Inflammatory macrophage (primary cell): ENCODE data around the gene OR5B12.
"Not testable (repeated sequence)": the region's sequence is repeated elsewhere in the genome, so short reads cannot be mapped to it uniquely, and the experiment has no call there.

Source experiments
- DNase-seq, 2 donors: peaks; one replicate each; pipeline ENCODE4 v3.0.0-alpha.2; 2020 to 2022
- total RNA-seq, 18 experiments: gene quantifications; one replicate each; lab custom pipeline; 2026; ENCODE audit warnings: mixed read lengths in 6 of 18, inconsistent platforms in 2 of 18; lab: John Stamatoyannopoulos, UW

OR5B12 gene
- 0 to 0.07 (median 0) reads per million in 18 experiments for total RNA-seq

DNA sequence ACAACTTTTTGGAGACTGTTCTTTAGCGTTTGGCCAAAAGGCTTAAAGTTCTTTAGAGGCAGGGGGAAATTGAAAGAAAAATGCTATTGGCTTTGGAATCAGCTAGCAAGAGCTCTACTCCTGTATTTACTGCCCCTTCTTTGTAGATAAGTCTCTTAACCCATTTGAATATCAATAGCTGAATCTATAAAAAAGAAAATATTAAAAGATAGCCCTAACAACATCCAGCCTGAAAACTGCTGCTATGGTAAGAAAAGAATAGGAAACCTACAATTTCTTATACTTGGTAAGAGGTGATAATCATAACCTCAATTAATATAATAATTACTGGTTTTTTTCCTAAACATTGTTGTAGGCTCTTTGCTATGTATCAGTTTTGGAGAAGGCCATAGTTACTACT is at the start of gene OR5B12:
OR5B12 (minus strand) TSS at position 101 of the 400 bp plus-strand sequence. CDS start 2,085 bp downstream, outside the sequence.
- no peak for DNase-seq

DNA sequence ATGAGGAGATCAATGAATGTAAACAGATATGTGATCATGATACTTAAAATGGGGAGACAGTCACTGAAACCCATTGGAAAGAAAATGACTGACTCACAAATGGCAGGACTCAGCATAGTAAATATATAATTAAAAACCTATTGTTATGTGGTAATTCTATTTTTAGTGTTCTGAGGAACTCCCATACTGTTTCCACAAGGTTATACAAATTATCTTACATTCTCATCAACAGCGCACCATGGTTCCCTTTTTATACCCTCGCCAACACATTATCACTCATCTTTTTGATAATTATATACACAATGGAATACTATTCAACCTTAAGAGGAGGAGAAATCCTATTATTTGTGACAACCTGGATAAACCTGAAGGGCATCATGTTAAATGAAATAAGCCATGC is 48.8 kb upstream of the OR5B12 start:
- DNase-seq = no peak

DNA sequence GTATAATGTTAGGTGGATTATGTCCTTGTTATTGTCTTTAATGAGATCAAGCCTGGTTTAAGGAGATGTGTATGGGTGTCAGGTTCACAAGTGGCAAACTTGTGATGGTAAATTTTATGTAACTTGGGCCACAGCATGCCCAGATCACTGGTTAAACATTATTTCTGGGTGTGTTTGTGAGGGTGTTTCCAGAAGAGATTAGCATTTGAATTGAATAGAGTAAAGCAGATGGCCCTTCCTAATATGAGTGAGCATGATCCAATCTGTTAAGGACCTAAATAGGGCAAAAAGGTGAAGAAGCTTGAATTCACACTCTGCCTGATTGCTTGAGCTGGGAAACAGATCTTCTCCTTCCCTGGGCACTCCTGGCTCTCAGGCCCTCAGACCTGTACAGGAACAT is 45.1 kb upstream of the OR5B12 start:
- no peak for DNase-seq

DNA sequence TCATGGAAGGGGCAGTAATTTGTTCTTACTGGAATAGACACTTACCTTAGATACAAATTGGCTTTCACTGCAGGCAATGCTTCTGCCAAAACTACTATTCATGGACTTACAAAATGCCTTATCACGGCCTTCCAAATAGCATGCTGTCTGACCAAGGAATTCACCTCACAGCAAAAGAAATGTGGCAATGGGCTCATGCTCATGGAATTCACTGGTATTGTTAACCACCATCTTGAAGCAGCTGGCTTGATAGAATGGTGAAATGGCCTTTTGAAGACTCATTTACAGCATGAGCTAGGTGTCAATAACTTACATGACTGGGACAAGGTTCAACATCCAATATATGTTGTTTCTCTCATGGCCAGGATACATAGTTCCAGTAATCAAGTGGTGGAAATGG is 43.9 kb upstream of the OR5B12 start:
- no peak for DNase-seq

DNA sequence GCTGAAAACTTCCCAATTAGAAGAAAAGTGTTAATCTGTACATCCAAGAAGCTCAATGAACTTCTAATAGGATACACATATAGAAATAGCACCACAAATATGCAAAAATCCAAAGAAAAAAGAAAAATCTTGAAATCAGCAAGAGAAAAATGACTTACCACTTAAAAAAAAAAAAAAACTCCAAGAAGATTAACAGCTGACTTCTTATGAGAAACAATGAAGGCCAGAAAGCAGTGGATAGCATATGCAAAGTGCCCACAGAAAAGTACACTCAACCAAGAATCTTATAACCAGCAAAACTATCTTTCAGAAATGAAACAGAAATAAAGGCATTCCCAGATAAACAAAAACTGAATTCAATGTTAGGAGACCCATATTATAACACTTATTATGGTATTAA is 29.9 kb upstream of the OR5B12 start:
- no peak for DNase-seq

DNA sequence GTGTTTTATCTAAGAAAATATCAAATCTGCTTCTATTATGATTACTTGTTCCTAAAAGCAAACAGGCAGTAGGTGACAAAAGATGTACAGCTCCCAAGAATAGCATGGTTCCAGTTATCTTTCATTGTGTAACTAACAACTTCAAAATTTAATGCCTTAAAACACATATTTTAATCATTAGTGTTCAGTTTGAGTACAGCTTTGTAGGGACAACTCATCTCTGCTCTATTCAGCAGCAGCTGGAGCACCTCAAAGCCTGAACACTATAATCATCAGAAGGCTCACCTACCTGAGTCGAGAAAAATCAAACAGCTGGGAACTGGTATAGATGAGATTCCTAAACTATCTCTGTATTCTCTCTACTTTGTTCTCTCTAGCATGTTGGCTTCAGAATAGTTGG is 24.3 kb upstream of the OR5B12 start:
- no peak for DNase-seq

DNA sequence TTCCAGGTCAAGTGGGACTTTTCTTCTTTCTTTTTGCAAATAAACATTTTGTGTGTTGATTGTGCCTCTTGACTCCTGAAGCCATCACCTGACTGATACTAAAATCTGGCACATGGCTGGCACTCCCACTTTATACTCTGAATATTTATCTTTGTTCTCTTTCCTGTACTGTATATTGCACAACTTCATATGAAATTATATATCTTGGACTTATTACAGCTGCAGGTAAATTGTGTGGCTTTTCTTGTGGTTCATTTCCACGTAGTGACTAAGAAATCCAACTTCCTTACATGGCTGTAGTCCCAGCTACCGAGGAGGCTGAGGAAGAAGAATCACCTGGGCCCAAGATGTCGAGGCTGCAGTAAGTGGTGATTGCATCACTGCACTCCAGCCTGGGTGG is 23.7 kb upstream of the OR5B12 start:
- DNase-seq = no peak

DNA sequence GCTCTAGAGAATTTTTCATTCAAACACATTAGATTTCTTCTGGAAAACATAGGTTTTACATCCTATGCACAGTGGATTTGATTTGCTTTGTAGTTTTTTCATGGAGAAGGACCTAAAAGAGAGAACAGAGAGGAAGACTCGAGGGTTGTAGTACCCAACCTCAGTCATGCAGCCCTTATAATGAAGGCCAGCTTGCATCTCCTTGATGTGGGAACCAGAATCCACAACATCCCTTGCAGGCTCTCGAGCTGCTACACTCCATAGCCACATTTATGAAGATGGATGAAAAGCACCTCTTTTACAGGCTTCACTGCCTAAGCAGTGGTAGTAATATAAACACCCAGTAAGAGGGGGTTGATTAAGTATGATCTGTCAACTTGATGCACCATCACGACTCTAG is 9.5 kb upstream of the OR5B12 start:
- DNase-seq = no peak

DNA sequence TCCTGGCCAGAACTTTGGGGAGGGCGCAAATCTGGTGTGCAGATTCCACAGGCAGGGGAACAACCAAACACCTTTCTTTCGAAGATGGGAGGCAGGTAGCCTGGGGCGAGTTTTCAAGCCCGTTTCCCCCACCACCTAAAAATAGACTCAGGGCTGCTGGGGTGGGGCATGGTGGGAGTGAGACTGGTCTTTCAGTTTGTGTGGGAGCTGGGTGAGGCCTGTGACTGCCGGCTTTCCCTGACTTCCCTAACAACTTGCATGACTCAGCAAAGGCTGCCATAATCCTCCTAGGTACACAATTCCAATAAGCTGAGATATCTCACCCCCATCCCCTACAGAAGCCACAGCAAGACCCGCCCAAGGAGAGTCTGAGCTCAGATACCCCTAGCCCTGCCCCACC is 4.3 kb upstream of the OR5B12 start:
- no peak for DNase-seq

DNA sequence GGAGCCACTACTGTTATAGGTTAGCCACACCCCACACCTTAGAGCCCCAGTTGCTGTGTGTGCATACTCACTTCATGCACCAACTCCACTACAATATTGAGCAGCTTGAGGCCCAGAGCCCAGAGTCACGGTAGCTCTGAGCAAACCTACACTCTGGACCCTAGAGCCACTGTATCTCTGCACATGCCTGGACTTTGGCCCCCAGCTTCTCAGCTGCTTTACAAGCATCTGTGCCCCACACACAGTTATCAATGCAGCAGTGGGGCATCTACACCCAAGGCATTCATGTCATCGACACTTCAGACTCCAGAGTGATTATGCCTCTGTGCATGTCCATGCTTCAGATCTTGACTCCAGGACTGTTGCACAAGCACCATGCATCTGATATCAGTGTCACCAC is 2.3 kb upstream of the OR5B12 start:
- no peak for DNase-seq

DNA sequence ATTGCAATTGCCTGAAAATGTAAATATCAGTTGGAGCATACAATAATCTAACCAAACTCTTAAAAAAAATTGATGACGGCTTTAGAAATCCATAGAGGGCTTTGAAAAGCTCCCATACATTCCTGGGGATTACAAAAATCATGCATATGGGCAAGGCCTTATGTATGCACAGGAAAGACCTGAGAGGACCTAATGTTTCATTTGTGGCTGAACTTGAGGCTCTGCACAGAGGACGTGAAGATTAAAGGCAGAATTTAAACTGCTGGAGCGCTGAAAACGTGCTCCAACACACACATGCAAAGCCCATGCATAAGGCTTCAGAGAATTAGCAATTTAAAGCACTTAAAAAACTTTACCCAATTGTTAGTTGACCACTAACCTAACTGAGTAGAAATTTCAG is 3.5 kb downstream of the OR5B12 start:
- DNase-seq = no peak

DNA sequence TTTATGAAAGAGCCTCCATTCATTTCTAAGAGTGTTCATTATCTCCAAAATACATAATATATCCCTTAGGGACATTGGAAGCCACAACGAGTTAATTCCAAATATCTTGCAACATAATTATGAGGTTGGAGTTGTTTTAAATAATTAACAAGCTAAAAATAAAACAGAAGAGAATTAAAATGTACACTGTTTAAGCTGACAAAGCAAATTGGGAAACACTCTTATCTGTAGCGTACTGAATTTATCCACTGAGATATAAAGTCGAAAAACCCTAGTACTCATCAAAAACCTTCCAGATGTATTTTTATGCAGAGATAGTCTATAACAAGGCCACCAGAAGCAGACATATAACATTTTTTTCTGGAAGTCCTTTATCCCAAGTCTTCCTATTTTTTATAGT is 7.8 kb downstream of the OR5B12 start:
- no peak for DNase-seq

DNA sequence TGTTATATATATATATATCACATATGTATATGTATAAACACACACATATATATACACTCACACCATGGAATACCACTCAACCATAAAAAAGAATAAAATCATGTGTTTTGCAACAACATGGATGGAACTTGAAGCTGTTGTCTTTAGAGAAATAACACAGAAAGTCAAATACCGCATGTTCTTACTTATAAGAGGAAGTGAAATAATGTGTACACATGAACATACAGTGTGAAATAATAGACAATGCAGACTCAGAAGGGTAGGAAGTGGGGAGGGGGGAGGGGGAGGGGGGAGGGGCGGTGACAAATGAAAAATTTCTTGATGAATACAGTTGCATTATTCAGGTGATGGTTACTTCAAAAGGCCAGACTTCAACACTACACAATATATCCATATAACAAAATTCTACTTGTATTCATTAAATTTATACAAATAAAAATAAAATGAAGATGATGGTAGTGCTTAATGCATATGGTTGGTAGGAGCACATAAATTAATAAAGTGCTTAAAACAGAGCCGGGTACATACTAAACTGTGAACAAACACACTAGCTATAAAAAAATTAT is 8.3 kb downstream of the OR5B12 start:
- no peak for DNase-seq

DNA sequence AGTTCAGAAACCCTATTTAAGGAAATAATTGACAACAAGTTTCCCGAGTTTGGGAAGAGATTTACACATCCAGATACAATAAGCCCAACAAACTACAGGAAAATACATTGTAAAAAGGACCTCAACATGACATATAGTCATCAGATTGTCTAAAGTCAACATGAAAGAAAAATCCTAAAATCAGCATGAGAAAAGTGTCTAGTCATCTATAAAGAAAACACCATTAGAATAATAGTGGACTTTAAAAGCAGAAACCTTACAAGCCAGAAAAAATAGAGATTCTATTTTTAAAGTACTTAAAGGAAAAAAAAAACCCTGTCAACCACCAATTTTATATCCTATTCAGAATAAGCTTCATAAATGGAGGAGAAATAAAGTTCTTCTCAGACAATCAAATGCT is 12.8 kb downstream of the OR5B12 start:
- DNase-seq = no peak

DNA sequence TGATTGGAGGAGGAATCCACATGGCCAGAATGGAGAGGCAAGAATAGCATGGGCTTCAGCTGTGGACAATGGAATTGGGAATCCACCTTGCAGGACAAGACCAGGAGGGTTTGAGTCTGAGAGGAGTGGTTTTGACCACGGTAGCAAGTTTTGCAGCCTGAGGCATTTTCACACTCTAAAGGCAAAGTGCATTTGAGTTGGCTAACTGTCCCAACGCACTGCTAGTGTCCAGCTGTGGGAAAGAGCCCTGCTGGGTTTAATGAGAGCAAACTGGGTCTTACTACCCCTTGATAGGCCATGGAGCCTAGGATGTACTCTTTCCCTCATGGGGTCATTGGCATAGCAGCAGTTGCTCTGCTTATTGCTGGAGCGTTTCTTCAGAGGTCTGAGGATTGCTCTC is 14.0 kb downstream of the OR5B12 start, which contains the start of gene OR5B2:
OR5B2 (minus strand) TSS at position 101 of the 400 bp plus-strand sequence. CDS start 4,860 bp downstream, outside the sequence.
- DNase-seq = no peak

DNA sequence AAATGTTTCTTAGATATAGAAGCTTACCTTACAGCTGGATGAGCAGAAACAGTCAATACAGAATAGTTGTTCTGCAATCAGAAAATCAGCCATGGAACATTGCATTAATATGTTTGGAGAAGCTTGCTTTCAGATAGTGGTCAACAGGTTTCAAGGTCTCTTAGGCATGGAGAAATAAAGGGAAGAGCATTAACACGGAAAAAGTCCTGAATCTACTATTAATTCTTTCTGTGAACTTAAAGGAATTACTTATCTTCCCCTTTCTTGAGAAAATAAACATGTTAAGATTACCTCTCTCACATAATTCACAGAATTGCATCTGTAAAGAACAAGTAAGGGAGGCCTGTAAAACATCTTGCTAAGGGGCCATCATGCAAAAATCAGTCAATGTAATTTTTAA is 35.3 kb downstream of the OR5B12 start, which contains the start of gene OR5B3:
OR5B3 (minus strand) TSS at position 101 of the 400 bp plus-strand sequence. CDS start 3,465 bp downstream, outside the sequence.
- no peak for DNase-seq

DNA sequence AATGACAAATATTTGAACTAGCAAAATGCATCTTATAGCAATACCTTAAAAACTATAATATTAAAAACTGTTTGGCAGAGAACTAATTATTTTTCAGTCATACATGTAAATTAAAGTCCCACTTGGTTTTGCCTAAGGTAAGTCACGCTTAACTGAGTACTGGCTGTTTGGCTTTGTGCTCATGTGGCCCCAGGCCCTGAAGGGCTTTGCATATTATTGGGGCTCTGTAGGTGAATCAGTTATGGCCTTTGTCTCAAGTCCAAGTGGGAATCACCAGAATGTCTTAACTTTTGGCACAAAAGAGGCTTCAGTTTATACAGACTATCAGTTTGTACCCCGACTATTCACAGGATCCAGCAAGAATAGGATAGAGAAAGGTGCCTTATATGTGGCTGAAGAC is 42.4 kb downstream of the OR5B12 start:
- not testable (repeated sequence) for DNase-seq

DNA sequence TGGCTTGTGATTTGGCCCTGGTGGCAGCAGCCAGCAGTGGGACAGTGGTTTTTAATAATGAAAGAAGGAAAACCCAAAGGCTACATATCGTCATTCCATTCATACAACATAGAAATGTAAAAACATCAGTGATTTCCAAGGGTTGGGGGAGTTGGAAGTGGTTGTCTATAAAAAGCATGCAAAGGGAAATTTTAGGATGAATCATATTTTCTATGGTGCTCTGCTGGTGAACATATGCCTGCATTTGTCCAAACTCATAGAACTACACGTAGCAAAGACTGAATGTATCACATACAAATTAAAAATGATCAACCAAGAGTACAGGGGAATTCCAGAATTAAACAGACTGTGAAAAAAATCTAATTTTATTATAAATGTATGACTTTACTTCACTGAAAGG is 46.5 kb downstream of the OR5B12 start:
- no peak for DNase-seq

DNA sequence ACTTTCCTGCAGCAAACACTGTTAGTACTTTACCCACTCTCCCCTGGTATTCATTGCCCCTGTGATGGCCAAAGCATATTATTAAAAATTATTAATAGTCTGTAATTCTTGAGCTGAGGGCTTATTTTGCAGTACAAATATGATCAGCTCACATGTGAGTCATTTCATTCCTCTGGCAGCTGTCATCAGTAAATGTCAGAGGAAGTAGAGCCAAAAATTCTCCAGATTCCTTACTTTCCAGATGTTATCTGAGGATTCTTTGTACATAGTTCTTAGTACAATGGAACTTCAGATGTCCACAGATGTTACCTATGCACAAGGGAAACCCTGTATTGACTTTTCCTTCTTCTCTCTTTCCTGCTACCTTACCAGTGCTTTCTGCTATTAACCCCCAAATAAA is 47.8 kb downstream of the OR5B12 start:
- DNase-seq = no peak

DNA sequence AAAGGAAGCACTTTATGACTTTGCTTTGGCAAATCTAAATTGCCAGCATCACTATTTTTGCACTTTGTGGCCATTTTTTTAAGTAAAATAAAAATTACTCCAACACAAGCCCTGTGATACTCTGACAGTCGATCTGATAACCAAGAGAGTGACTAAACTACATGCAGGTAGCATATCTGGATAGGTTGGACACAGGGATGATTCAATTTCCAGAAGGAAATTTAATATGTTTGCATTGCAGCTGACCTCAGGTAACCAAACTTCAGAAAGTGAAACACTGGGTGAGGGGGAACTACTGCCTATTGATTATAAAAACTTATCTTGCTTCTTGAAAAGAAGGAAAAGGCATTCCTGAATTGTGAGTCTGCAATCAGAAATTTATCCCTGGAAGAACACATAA is 49.3 kb downstream of the OR5B12 start:
- DNase-seq = no peak

DNA sequence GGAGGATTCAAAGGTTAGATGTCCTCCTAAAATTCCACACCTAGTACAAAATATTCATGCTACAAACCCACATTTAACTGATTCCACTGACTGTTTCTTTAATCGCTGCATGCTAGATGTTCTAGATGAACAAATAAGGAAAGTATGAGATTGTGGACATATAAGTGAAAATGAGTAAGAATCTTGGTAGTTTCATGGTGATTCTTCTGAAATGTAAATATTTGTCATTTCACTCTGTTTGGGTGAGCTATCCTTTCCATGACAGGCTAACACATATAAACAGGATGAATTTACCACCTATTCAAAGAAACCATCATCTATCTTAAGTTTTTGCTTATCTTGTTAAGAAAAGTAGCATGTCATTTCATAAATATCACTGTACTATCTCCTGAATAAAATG is 50.2 kb downstream of the OR5B12 start:
- no peak for DNase-seq

DNA sequence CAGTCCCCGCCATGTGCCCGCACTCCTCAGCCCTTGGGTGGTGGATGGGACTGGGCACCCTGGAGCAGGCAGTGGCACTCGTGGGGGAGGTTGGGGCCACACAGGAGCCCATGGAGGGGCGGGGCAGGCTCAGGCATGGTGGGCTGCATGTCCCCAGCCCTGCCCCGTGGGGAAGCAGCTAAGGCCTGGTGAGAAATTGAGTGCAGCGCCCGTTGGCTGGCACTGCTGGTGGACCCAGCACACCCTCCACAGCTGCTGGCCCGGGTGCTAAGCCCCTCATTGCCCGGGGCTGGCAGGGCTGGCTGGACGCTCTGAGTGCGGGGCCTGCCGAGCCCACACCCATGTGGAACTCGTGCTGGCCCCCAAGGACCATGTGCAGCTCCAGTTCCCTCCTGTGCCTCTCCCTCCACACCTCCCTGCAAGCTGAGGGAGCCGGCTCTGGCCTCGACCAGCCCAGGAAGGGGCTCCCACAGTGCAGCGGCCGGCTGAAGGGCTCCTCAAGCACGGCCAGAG is 51.4 kb downstream of the OR5B12 start:
- no peak for DNase-seq
